Measurements from ENCODE around the gene TPM1. TPM values are rescaled to one million over a fixed set of nuclear protein-coding genes. Genes with fewer than 3 reads are reported as not detected.
A peak's percentile ranks its signal among the peaks of the same experiment; 100 is the strongest.

The TPM1 gene
- total and polyA plus RNA-seq, 2 of the 4 experiments (the other 2 are of a cell fraction) = 661 to 1,623 TPM

DNA sequence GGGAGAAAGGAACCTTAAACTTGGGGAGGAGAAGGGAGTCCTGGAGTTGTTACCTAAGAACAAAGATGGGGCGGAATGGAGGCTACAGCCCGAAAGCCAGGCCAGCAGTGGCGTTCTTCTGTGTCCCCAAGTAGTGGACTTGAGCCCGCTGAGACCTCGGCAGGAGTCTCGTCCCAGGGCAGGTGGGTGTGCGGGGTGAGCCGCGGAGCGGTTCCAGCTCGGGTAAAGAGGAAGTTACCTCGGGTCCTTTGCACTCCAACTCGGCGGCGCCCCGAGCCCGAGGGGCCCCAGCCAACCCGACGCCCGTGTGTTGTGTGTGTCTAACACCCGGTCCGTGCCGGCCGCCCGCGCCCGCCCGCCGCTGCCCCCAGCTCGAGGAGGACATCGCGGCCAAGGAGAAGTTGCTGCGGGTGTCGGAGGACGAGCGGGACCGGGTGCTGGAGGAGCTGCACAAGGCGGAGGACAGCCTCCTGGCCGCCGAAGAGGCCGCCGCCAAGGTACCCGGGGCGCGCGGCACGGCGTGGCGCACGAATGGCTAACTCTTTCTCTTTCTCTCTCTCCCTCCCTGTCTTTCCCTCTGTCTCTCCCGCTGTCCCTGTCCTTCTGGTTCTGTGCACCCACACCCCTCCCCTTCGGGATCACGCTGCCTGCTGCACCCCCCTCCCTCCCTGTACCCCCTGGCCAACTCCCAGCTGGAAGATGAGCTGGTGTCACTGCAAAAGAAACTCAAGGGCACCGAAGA is 959 bp downstream of the TPM1 start:
- Histone ChIP-seq H2AK9ac (replicated peaks; ENCODE audit: low read depth, low read length, poor library complexity) (peak overlapping the region; percentile 86), H3K9me3 (ENCODE audit: control insufficient read depth, insufficient read depth, low read length) (no peaks in the 10 kb centered on the region), H3K27ac (ENCODE audit: insufficient read depth, low read length) (peak overlapping the region; percentile 87), H3K9ac (ENCODE audit: low read depth, low read length) (peak overlapping the region; percentile 96), H4K8ac (ENCODE audit: low read depth in 2 of 2, low read length in 2 of 2) (peak overlapping the region; percentile 45 to 92), H3K27me3 (ENCODE audit: control insufficient read depth, insufficient read depth, low read length) (no peaks in the 10 kb centered on the region), H3K36me3 (ENCODE audit: control insufficient read depth, insufficient read depth, low read length) (peaks cover 29% of the 10 kb centered on the region), H2AK5ac (ENCODE audit: low read depth, low read length) (peak overlapping the region; percentile 89), H2BK20ac (ENCODE audit: low read depth, low read length) (no peak overlapping the region), H2BK5ac (ENCODE audit: low read depth, low read length, poor library complexity, severe bottlenecking) (peak overlapping the region; percentile 82), H3K18ac (ENCODE audit: low read depth, low read length) (peak overlapping the region; percentile 86), H4K5ac (ENCODE audit: low read depth, low read length) (peak overlapping the region; percentile 47), H3K79me1 (ENCODE audit: low read depth in 1 of 2, low read length in 2 of 2) (peaks cover 4 to 36% of the 10 kb centered on the region in 2 experiments; a peak in 3 of 4 replicates), H3K4me2 (ENCODE audit: low read depth, low read length) (peak overlapping the region; percentile 85), H4K91ac (ENCODE audit: insufficient read depth, low read depth, low read length) (peak overlapping the region; percentile 95), H3K9me1 (ENCODE audit: insufficient read depth, low read length) (no peaks in the 10 kb centered on the region; the same call in 1 of the 2 replicates), H2AFZ (replicated peaks; ENCODE audit: low read length, poor library complexity) (peak overlapping the region; percentile 44), H2BK120ac (ENCODE audit: low read depth, low read length) (peak overlapping the region; percentile 78), H4K20me1 (ENCODE audit: insufficient read depth, low read length) (peaks cover 52% of the 10 kb centered on the region), H3K23ac (ENCODE audit: low read depth, low read length) (peak overlapping the region; percentile 100), H2BK15ac (ENCODE audit: low read depth, low read length) (peak overlapping the region; percentile 36; the same call in 1 of the 3 replicates), H3K14ac (replicated peaks; ENCODE audit: low read depth, low read length) (peak overlapping the region; percentile 100), H3K4ac (ENCODE audit: low read depth, low read length) (peak overlapping the region; percentile 95), H3K4me1 (ENCODE audit: control insufficient read depth, insufficient read depth, low read length) (peaks cover 14% of the 10 kb centered on the region), H3K4me3 (ENCODE audit: insufficient read depth, low read depth, low read length) (peak overlapping the region; percentile 84), H3K56ac (ENCODE audit: extremely low read depth, insufficient read depth, low read length) (peak overlapping the region; percentile 93)
- POLR2A ChIA-PET (ENCODE audit: unreplicated experiment) = interaction anchor here (0.6 to 1.5 kb wide), 8 partner anchors 20 to 652 kb away, joined by 3 to 8 read pairs (median 4); no protein-coding TSS in a partner anchor
- BruUV-seq (replicated peaks) = no TSS peak
- intact Hi-C loops (cut with micrococcal nuclease) (loop anchor here (1.0 to 2.0 kb wide), 3 partner anchors 147 to 261 kb away; no protein-coding TSS in a partner anchor), dilution Hi-C loops (cut with HindIII; ENCODE audit: low sequenced_read_pairs, unreplicated experiment) (no loop called here), in situ Hi-C loops (cut with MboI; ENCODE audit: low sequenced_read_pairs) (loop anchor here (10.0 kb wide), 1 partner anchor 149 kb away; no protein-coding TSS in a partner anchor)
- DNase-seq (no peak), ATAC-seq (ENCODE audit: low read depth) (no peak)
- 1% methylated on average over 20 of the region's 54 CpGs; no CpG with 5 or more reads in 1 of the 2 experiments for WGBS, 2 experiments (ENCODE audit: extremely low coverage in 2 of 2, insufficient read length in 1 of 2)
- CTCF ChIA-PET = no interaction called here
- TF ChIP-seq CHD1 (IDR thresholded peaks at IDR 0.05; ENCODE audit: low read depth, low read length) (peak; percentile 47; the same call in 1 of the 2 replicates), POLR2A (IDR thresholded peaks at IDR 0.05; ENCODE audit: low read depth, low read length) (no peak), MAZ (IDR thresholded peaks at IDR 0.05; ENCODE audit: borderline replicate concordance, low read depth, low read length) (peak; percentile 2; the same call in 1 of the 2 replicates)
